Islet of Langerhans (tissue), 1 donor: Measurements from ENCODE around the gene PIGZ.

Experiments used
- FAIRE-seq: peaks from one replicate; lab custom pipeline; 2011; peaks lifted over from hg19 to GRCh38; lab: Jason Lieb, UNC

The PIGZ gene

GRCh38 chr3:197001106-197001971 is 32.7 kb upstream of the PIGZ start:
- no peak for FAIRE-seq

- no peak for FAIRE-seq
These were observed 31.6 kb upstream of the PIGZ start for GRCh38 chr3:197000211-197000610.

GRCh38 chr3:196998966-196999760 is 30.5 kb upstream of the PIGZ start:
- no peak for FAIRE-seq

GRCh38 chr3:196997311-196997710 is 28.7 kb upstream of the PIGZ start:
- no peak for FAIRE-seq

GRCh38 chr3:196996454-196997265 is 28.0 kb upstream of the PIGZ start:
- no peak for FAIRE-seq

GRCh38 chr3:196995646-196996355 is 27.2 kb upstream of the PIGZ start:
- FAIRE-seq = no peak

- no peak for FAIRE-seq
These were observed 26.4 kb upstream of the PIGZ start for GRCh38 chr3:196995027-196995426.

GRCh38 chr3:196994056-196994455 is 25.4 kb upstream of the PIGZ start:
- no peak for FAIRE-seq

- no peak for FAIRE-seq
These were observed 23.9 kb upstream of the PIGZ start for GRCh38 chr3:196992461-196993065.

- no peak for FAIRE-seq
These were observed 23.2 kb upstream of the PIGZ start for GRCh38 chr3:196991581-196992460.

GRCh38 chr3:196990601-196991007 is 22.0 kb upstream of the PIGZ start:
- FAIRE-seq = no peak

- FAIRE-seq = no peak
These were observed 21.2 kb upstream of the PIGZ start for GRCh38 chr3:196989721-196990262.

- no peak for FAIRE-seq
These were observed 19.8 kb upstream of the PIGZ start for GRCh38 chr3:196988241-196989029.

- no peak for FAIRE-seq
These were observed 18.4 kb upstream of the PIGZ start for GRCh38 chr3:196987022-196987421.

- FAIRE-seq = no peak
These were observed 17.6 kb upstream of the PIGZ start for GRCh38 chr3:196985954-196986885.

GRCh38 chr3:196985298-196985697 is 16.7 kb upstream of the PIGZ start:
- no peak for FAIRE-seq

- FAIRE-seq = no peak
These were observed 14.6 kb upstream of the PIGZ start for GRCh38 chr3:196983186-196983585.

GRCh38 chr3:196981657-196982056 is 13.0 kb upstream of the PIGZ start:
- FAIRE-seq = no peak
